ENCODE measurements around the gene INSYN1.

DNA sequence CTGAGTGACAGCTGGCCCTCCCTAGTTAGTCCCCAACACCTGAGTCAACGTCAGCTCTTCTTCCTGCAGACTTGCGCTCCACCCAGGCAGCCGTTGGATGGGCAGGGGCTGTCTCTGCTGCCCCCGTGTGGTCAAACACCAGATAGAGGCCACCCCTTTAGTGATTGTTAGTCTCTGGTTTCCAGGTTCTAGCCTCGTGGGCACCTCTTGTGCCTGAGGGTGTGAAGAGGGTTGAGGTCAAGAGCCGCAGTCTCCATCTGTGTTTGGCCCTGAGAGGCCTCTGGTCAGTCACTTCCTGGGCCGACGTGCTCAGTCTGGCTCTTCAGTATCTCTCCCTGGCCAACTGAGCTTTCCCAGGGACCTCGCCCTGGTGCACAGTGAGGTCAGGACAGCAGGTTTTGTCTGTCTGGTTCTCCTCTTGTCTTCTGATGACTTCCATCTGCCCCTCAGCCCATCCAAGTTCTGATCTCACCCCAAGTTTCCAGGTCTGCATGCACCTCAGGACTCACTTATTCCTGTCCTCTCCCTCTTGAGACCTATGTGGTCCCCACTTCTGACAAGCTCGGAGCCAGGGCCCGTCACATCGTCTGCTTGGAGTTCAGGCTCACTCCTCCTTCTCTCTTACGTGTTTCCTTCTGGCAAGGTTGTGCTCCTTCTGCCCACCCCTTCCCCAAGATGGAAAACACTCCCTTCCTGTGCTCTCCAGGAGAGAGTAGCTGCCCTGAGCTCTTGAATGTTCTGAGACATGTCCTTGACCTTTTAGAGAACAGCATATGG is 48.1 kb downstream of the INSYN1 start:
- TF ChIP-seq, protein P1, sequence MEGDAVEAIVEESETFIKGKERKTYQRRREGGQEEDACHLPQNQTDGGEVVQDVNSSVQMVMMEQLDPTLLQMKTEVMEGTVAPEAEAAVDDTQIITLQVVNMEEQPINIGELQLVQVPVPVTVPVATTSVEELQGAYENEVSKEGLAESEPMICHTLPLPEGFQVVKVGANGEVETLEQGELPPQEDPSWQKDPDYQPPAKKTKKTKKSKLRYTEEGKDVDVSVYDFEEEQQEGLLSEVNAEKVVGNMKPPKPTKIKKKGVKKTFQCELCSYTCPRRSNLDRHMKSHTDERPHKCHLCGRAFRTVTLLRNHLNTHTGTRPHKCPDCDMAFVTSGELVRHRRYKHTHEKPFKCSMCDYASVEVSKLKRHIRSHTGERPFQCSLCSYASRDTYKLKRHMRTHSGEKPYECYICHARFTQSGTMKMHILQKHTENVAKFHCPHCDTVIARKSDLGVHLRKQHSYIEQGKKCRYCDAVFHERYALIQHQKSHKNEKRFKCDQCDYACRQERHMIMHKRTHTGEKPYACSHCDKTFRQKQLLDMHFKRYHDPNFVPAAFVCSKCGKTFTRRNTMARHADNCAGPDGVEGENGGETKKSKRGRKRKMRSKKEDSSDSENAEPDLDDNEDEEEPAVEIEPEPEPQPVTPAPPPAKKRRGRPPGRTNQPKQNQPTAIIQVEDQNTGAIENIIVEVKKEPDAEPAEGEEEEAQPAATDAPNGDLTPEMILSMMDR (IDR thresholded peaks at IDR 0.05) = peak; percentile 60 to 82 (median 65)
- no peak for TF ChIP-seq POLR2A (IDR thresholded peaks at IDR 0.05)

Data from uterus (tissue), 2 donors.